HG03378 (cell line): Measurements from ENCODE around the gene DNAH2.
"Not testable (repeated sequence)": the region's sequence is repeated elsewhere in the genome, so short reads cannot be mapped to it uniquely, and the experiment has no call there.

Experiments
- ATAC-seq: cut with Tn5 transposase; IDR thresholded peaks from one replicate; pipeline ENCODE4 v1.9.1; 2021; ENCODE audit warnings: mild to moderate bottlenecking, moderate library complexity; ENCODE audit not compliant: unreplicated experiment

The DNAH2 gene

GRCh38 chr17:7862692-7863437, 145.3 kb downstream of the DNAH2 start:
- ATAC-seq: no peak

DNA sequence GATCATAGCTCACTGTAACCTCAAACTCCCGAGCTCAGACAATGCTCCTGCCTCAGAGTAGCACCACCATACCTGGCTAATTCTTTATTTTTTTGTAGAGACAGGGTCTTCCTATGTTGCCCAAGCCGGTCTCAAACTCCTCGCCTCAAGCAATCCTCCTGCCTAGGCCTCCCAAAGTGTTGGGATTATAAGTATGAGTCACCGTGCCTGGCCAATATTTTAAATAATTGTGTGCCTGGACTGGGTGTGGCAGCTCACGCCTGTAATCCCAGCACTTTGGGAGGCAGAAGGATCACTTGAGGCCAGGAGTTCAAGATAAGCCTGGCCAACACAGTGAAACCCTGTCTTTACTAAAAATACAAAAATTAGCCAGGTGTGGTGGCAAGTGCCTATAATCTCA, 146.8 kb downstream of the DNAH2 start:
- not testable (repeated sequence) for ATAC-seq

GRCh38 chr17:7864995-7865650, 147.6 kb downstream of the DNAH2 start:
- ATAC-seq: no peak

DNA sequence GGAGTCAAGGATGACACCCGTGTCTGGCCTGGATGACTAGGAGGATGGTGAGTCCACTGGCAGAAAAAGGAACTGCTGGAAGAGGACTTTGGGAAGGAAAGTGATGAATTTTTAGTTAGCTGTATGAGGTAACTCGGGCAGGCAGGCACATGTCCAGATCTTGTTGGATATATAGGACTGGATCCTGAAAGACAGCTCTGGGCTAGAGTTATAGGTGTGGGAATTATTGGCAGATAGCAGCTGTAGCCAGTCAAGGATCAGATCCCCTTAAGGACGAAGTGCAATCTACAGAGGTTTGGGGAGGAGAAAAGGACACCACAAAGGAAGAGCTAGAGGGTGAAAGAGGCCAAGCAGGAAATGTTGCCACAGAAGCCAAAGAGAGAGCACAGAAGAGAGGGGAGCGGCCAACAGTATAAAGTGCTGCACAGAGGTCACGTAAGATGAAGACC, 150.4 kb downstream of the DNAH2 start:
- no peak for ATAC-seq

GRCh38 chr17:7873051-7873450, 155.5 kb downstream of the DNAH2 start:
- ATAC-seq: no peak

- no peak for ATAC-seq
Observed at GRCh38 chr17:7875804-7876370, 158.3 kb downstream of the DNAH2 start.

DNA sequence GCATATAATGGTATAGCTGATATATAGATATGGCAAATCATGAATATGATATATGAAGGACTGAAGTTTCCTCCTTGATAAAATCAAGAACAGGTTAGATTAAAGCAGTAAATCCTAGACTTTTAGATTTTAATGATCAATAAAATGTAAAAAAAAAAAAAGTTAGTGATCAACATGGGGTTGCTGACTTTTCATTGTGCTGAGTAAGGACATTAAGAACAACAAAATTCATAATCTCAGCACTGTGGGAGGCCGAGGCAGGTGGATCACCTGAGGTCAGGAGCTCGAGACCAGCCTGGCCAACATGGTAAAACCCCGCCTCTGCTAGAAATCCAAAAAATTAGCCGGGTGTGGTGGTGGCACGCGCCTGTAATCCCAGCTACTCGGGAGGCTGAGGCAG, 160.7 kb downstream of the DNAH2 start:
- no peak for ATAC-seq

GRCh38 chr17:7880076-7880868, 162.7 kb downstream of the DNAH2 start:
- ATAC-seq: no peak

- ATAC-seq: no peak
Observed at GRCh38 chr17:7881276-7882054, 163.9 kb downstream of the DNAH2 start.

- no peak for ATAC-seq
Observed at GRCh38 chr17:7882068-7882467, 164.5 kb downstream of the DNAH2 start.

GRCh38 chr17:7882629-7883028, 165.1 kb downstream of the DNAH2 start:
- ATAC-seq: no peak
